H9 (cell line): ENCODE results near the gene ATAD2B. TPM values are rescaled to one million over a fixed set of nuclear protein-coding genes. Genes with fewer than 3 reads are reported as not detected.
A peak's percentile ranks its signal among the peaks of the same experiment; 100 is the strongest.

ENCODE experiments used
- DNase-seq: peaks from one replicate; pipeline ENCODE4 v3.0.0-alpha.2; 2017
- H2AFZ ChIP-seq: one replicate; pipeline ENCODE4 v1.6.1; 2013; ENCODE audit warnings: mild to moderate bottlenecking, low read length, control low read depth, moderate library complexity
- H2AK5ac ChIP-seq: 2 replicates; pipeline ENCODE4 v1.6.1; 2013; ENCODE audit warnings: low read length, control low read depth, mixed read lengths; ENCODE audit not compliant: insufficient read length
- H2BK120ac ChIP-seq: one replicate; pipeline ENCODE4 v1.6.1; 2013; ENCODE audit warnings: low read depth, mild to moderate bottlenecking, low read length, control low read depth, inconsistent platforms; ENCODE audit not compliant: poor library complexity, severe bottlenecking
- H2BK12ac ChIP-seq: 2 replicates; pipeline ENCODE4 v1.6.1; 2013; ENCODE audit warnings: low read length, control low read depth, mixed read lengths, low read depth; ENCODE audit not compliant: insufficient read length
- H2BK15ac ChIP-seq: 2 replicates; pipeline ENCODE4 v1.6.1; 2013; ENCODE audit warnings: low read depth, low read length, control low read depth
- H2BK20ac ChIP-seq: one replicate; pipeline ENCODE4 v1.6.1; 2013; ENCODE audit warnings: low read depth, mild to moderate bottlenecking, low read length, control low read depth, inconsistent platforms; ENCODE audit not compliant: poor library complexity, severe bottlenecking
- H2BK5ac ChIP-seq: 2 replicates; pipeline ENCODE4 v1.6.1; 2013; ENCODE audit warnings: low read length, control low read depth, mixed read lengths; ENCODE audit not compliant: insufficient read length
- H3K14ac ChIP-seq: 2 replicates; pipeline ENCODE4 v1.6.1; 2013; ENCODE audit warnings: low read length, control low read depth; ENCODE audit not compliant: insufficient read depth
- H3K18ac ChIP-seq: 2 replicates; pipeline ENCODE4 v1.6.1; 2013; ENCODE audit warnings: low read depth, mild to moderate bottlenecking, mixed read lengths, low read length, control low read depth; ENCODE audit not compliant: insufficient read length
- H3K23ac ChIP-seq: 2 replicates; pipeline ENCODE4 v1.6.1; 2013; ENCODE audit warnings: low read length, control low read depth, mixed read lengths, low read depth; ENCODE audit not compliant: insufficient read length
- H3K23me2 ChIP-seq: 2 replicates; pipeline ENCODE4 v1.6.1; 2013; ENCODE audit warnings: low read depth, mild to moderate bottlenecking, mixed read lengths, low read length, control low read depth; ENCODE audit not compliant: insufficient read length, poor library complexity, severe bottlenecking
- H3K27ac ChIP-seq: 2 replicates; pipeline ENCODE4 v1.5.1; 2013; ENCODE audit warnings: low read length, control low read depth, mixed read lengths, low read depth; ENCODE audit not compliant: insufficient read length
- H3K27me3 ChIP-seq: 2 replicates; pipeline ENCODE4 v1.6.1; 2013; ENCODE audit warnings: low read length, control low read depth, inconsistent platforms; ENCODE audit not compliant: insufficient read depth
- H3K4ac ChIP-seq: 2 replicates; pipeline ENCODE4 v1.6.1; 2013; ENCODE audit warnings: low read depth, mild to moderate bottlenecking, control low read depth, inconsistent platforms, low read length, moderate library complexity
- H3K4me1 ChIP-seq: 2 replicates; pipeline ENCODE4 v1.6.1; 2013; ENCODE audit warnings: low read length, control low read depth, inconsistent platforms; ENCODE audit not compliant: insufficient read depth
- H3K4me2 ChIP-seq: 2 replicates; pipeline ENCODE4 v1.6.1; 2013; ENCODE audit warnings: low read length, control low read depth, mixed read lengths; ENCODE audit not compliant: insufficient read length, insufficient read depth
- H3K56ac ChIP-seq: 2 replicates; pipeline ENCODE4 v1.6.1; 2013; ENCODE audit warnings: low read depth, mild to moderate bottlenecking, mixed read lengths, low read length, control low read depth; ENCODE audit not compliant: insufficient read length
- H3K79me1 ChIP-seq: 2 replicates; pipeline ENCODE4 v1.6.1; 2013; ENCODE audit warnings: low read depth, mild to moderate bottlenecking, moderate library complexity, low read length, control low read depth, inconsistent platforms; ENCODE audit not compliant: insufficient read depth, poor library complexity, severe bottlenecking
- H3K79me2 ChIP-seq: 2 replicates; pipeline ENCODE4 v1.6.1; 2013; ENCODE audit warnings: low read length, control low read depth, inconsistent platforms; ENCODE audit not compliant: insufficient read depth
- H3K9ac ChIP-seq: 2 replicates; pipeline ENCODE4 v1.6.1; 2013; ENCODE audit warnings: low read length, control low read depth, mixed read lengths; ENCODE audit not compliant: insufficient read length; ENCODE audit errors: extremely low read depth
- H3K9me3 ChIP-seq: one replicate; pipeline ENCODE4 v1.6.1; 2013; ENCODE audit warnings: low read depth, low read length, inconsistent platforms; ENCODE audit not compliant: control insufficient read depth
- H3T11ph ChIP-seq: one replicate; pipeline ENCODE4 v1.6.1; 2013; ENCODE audit warnings: mild to moderate bottlenecking, low read length, control low read depth, inconsistent platforms
- H4K20me1 ChIP-seq: one replicate; pipeline ENCODE4 v1.6.1; 2013; ENCODE audit not compliant: control insufficient read depth, insufficient read length, insufficient read depth
- H4K5ac ChIP-seq: 2 replicates; pipeline ENCODE4 v1.6.1; 2013; ENCODE audit warnings: low read depth, mild to moderate bottlenecking, mixed read lengths, low read length, control low read depth; ENCODE audit not compliant: insufficient read length
- H4K8ac ChIP-seq: replicated peaks from 2 replicates; pipeline ENCODE4 v1.6.1; 2013; ENCODE audit warnings: low read length, control low read depth, mixed read lengths, low read depth; ENCODE audit not compliant: insufficient read length
- H4K91ac ChIP-seq: 2 replicates; pipeline ENCODE4 v1.6.1; 2013; ENCODE audit warnings: low read depth, mild to moderate bottlenecking, moderate library complexity, mixed read lengths, low read length, control low read depth; ENCODE audit not compliant: insufficient read length
- H3K27ac Mint-ChIP-seq, 3 experiments: 2 replicates in 2 of 3; 3 replicates in 1 of 3; pipeline ENCODE4 v1.8.0; 2020 to 2021; ENCODE audit warnings: mixed read lengths in 3 of 3, mild to moderate bottlenecking in 1 of 3, moderate library complexity in 1 of 3
- H3K27me3 Mint-ChIP-seq: 2 replicates; pipeline ENCODE4 v1.8.0; 2021; ENCODE audit warnings: low read depth, mild to moderate bottlenecking, moderate library complexity, mixed read lengths
- H3K36me3 Mint-ChIP-seq, 3 experiments: 2 replicates in 2 of 3; 3 replicates in 1 of 3; pipeline ENCODE4 v1.8.0; 2020 to 2021; ENCODE audit warnings: low read depth in 3 of 3, mixed read lengths in 3 of 3; ENCODE audit not compliant: insufficient read depth in 1 of 3
- H3K4me1 Mint-ChIP-seq, 2 experiments: 2 replicates each; pipeline ENCODE4 v1.8.0; 2020; ENCODE audit warnings: mixed read lengths in 2 of 2
- H3K4me3 Mint-ChIP-seq, 2 experiments: 2 replicates in 1 of 2; 3 replicates in 1 of 2; pipeline ENCODE4 v1.8.0; 2020 to 2021; ENCODE audit warnings: mild to moderate bottlenecking in 2 of 2, mixed read lengths in 2 of 2, moderate library complexity in 1 of 2
- H3K9me3 Mint-ChIP-seq, 2 experiments: 2 replicates in 1 of 2; 3 replicates in 1 of 2; pipeline ENCODE4 v1.8.0; 2020; ENCODE audit warnings: mild to moderate bottlenecking in 2 of 2, mixed read lengths in 2 of 2, moderate library complexity in 1 of 2
- CTCF ChIP-seq: fragments of 200-600 bp; sonication (generic); conservative IDR thresholded peaks from 3 replicates; pipeline ENCODE4 v1.8.0; 2021; ENCODE audit warnings: antibody characterized with exemption, mild to moderate bottlenecking
- WGBS: extraction: QIAGEN DNeasy Blood & Tissue Kit; methylation state at CpG from one replicate; pipeline ENCODE4 v1.1.7; 2013; ENCODE audit warnings: missing lambda C conversion rate, low lambda C conversion rate, mixed read lengths; ENCODE audit not compliant: insufficient read length; ENCODE audit errors: extremely low coverage; 5-methylcytosine and 5-hydroxymethylcytosine counted together
- total RNA-seq: library from RNA; stranded (reverse); gene quantifications from 2 replicates; pipeline ENCODE4 v1.2.1, GENCODE V29; 2021

ATAD2B gene
- total RNA-seq, 1 experiment from 2014 or later = 21.4 TPM

- no peak overlapping the region for H3K23ac ChIP-seq
- H3K23me2 ChIP-seq = no peaks in the 10 kb centered on the region
- peaks cover 17 to 19% of the 10 kb centered on the region in 2 experiments for H3K4me1 Mint-ChIP-seq
- H3K27me3 ChIP-seq = no peaks in the 10 kb centered on the region
- no peak overlapping the region for H2BK12ac ChIP-seq
- H3K27ac Mint-ChIP-seq = no peak overlapping the region
- H3K36me3 Mint-ChIP-seq = peaks cover 2 to 15% (median 10%) of the 10 kb centered on the region in 3 experiments; a peak in 5 of 7 replicates
- no peak overlapping the region for H3K56ac ChIP-seq
- no peaks in the 10 kb centered on the region for H3K9me3 Mint-ChIP-seq
- no CpG with 5 or more reads among the region's 4 CpGs for WGBS
- H2BK5ac ChIP-seq = no peak overlapping the region
- no peaks in the 10 kb centered on the region for H3K9me3 ChIP-seq
- H3K27me3 Mint-ChIP-seq = no peaks in the 10 kb centered on the region
- H2BK120ac ChIP-seq = no peak overlapping the region
- no peak overlapping the region for H3K14ac ChIP-seq
- H3K4ac ChIP-seq = no peak overlapping the region
- no peak overlapping the region for H2AK5ac ChIP-seq
- H3T11ph ChIP-seq = no peak overlapping the region
- H2BK20ac ChIP-seq = no peak overlapping the region
- no peaks in the 10 kb centered on the region for H3K79me2 ChIP-seq
- H4K20me1 ChIP-seq = no peaks in the 10 kb centered on the region
- no peak for DNase-seq
- no peak overlapping the region for H3K27ac ChIP-seq
- H3K4me1 ChIP-seq = no peaks in the 10 kb centered on the region
- TF ChIP-seq CTCF = peak; percentile 43; the same call in 2 of the 3 replicates
- H3K4me2 ChIP-seq = no peak overlapping the region
- H2BK15ac ChIP-seq = no peak overlapping the region
- no peaks in the 10 kb centered on the region for H3K79me1 ChIP-seq
- H4K8ac ChIP-seq = no peak overlapping the region
- no peak overlapping the region for H2AFZ ChIP-seq
- H3K9ac ChIP-seq = no peak overlapping the region
- no peak overlapping the region for H4K5ac ChIP-seq
- H4K91ac ChIP-seq = no peak overlapping the region
- no peak overlapping the region for H3K18ac ChIP-seq
- H3K4me3 Mint-ChIP-seq = no peak overlapping the region
Observed at GRCh38 chr2:23760736-23761135, 166.2 kb downstream of the ATAD2B start.
